SKM-1 (cell line): Measurements from ENCODE around the gene LDB3.

Experiments used
- DNase-seq: peaks from one replicate; lab custom pipeline; 2025; ENCODE audit not compliant: unreplicated experiment; lab: John Stamatoyannopoulos, UW

Gene LDB3

GRCh38 chr10:86651021-86651471 is 17.3 kb upstream of the LDB3 start:
- DNase-seq, result no peak

- no peak for DNase-seq
Observed at GRCh38 chr10:86651631-86652331, 16.5 kb upstream of the LDB3 start.

- no peak for DNase-seq
Observed at GRCh38 chr10:86652361-86653202, 15.7 kb upstream of the LDB3 start.

GRCh38 chr10:86653379-86653778 is 14.9 kb upstream of the LDB3 start:
- DNase-seq, result no peak

GRCh38 chr10:86653987-86654386 is 14.3 kb upstream of the LDB3 start:
- no peak for DNase-seq

- no peak for DNase-seq
Observed at GRCh38 chr10:86654411-86655172, 13.7 kb upstream of the LDB3 start, which contains the start of gene OPN4. OPN4 (plus strand) TSS chr10:86654547; CDS start chr10:86654784, 237 bp downstream.

GRCh38 chr10:86655173-86655540 is 13.2 kb upstream of the LDB3 start:
- DNase-seq, result no peak

- DNase-seq, result no peak
Observed at GRCh38 chr10:86655596-86655995, 12.7 kb upstream of the LDB3 start.

GRCh38 chr10:86657011-86657395 is 11.3 kb upstream of the LDB3 start:
- no peak for DNase-seq

GRCh38 chr10:86657396-86658011 is 10.8 kb upstream of the LDB3 start:
- DNase-seq, result no peak

GRCh38 chr10:86658261-86658741 is 10.0 kb upstream of the LDB3 start:
- no peak for DNase-seq

- no peak for DNase-seq
Observed at GRCh38 chr10:86658751-86659150, 9.6 kb upstream of the LDB3 start.

- DNase-seq, result no peak
Observed at GRCh38 chr10:86659161-86659691, 9.1 kb upstream of the LDB3 start.

GRCh38 chr10:86659721-86660453 is 8.4 kb upstream of the LDB3 start:
- no peak for DNase-seq

GRCh38 chr10:86661161-86662025 is 6.9 kb upstream of the LDB3 start:
- DNase-seq, result no peak

- DNase-seq, result no peak
Observed at GRCh38 chr10:86662186-86663045, 5.9 kb upstream of the LDB3 start.

- no peak for DNase-seq
Observed at GRCh38 chr10:86663046-86663345, 5.3 kb upstream of the LDB3 start.

- DNase-seq, result no peak
Observed at GRCh38 chr10:86663576-86664339, 4.6 kb upstream of the LDB3 start.
